Pons (tissue), 1 donor: ENCODE results near the gene HLA-DRB1.
"Not testable (repeated sequence)": the region's sequence is repeated elsewhere in the genome, so short reads cannot be mapped to it uniquely, and the experiment has no call there.

ENCODE experiments used
- DNase-seq: peaks from one replicate; pipeline ENCODE4 v3.0.0-alpha.2; 2016; ENCODE audit warnings: low spot score

Gene HLA-DRB1

DNA sequence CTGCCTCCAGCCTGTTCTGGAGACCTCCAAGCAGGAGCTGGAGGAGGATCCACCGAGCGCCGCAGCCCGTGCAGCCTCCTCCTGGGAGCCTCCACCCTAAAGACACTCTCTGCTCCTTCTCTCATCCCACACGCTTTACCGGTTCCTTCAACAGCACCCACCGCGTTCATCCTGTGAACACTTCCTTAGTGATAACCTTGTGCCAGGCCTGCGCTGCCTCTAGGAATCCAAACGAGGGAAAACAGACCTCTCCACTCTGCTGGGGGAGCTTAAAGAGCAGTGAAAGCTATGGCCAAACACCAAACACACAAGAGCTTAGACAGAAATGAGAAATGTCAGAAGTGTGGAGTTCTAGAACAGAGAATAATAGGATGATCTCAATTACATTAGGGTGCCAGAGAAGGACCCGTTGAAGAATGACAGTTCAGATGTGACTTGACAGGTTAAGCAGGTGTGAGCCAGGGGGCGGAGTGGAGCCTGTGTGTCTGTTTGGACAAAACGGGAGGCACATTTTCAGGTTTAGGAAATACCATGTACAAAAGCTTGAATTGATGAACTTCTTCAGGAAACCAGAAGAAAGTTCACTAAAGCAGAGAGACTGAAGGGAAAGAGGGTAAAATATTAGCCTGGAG is 31.1 kb downstream of the HLA-DRB1 start:
- no peak for DNase-seq

DNA sequence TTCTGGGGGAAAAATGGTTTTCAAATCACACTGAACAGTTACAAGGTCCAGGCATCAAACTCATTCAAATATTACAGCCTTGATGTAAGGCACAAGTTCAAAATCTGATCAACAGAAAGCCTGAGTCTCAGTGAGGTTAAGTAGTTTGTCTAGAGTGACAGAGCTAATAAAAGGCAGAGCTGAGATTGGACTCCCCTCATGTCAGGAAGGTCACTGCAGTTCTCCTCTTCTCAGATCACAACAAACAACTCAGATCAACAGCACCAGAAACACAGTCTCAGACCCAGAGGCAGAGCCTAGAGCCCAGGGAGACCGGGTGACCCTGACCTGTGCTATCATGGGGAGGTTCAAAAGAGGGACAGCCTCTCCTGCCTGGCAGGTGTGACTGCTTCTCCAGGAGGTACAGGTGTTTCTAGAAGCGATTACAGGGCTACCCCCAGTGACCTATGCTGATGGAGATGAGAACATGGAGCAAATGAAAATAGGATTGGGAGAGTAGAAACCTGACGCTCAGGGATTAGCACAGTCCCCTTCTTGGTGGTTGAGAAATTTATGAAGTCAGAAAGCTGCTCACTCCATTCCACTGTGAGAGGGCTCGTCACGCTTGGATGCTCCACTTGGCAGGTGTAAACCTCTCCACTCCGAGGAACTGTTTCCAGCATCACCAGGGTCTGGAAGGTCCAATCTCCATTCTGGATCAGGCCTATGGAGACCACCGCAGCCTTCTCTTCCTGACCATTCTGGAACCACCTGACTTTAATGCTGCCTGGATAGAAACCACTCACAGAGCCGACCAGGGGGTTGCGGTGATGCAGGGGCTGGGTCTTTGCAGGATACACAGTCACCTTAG is 35.3 kb downstream of the HLA-DRB1 start:
- DNase-seq, result no peak

DNA sequence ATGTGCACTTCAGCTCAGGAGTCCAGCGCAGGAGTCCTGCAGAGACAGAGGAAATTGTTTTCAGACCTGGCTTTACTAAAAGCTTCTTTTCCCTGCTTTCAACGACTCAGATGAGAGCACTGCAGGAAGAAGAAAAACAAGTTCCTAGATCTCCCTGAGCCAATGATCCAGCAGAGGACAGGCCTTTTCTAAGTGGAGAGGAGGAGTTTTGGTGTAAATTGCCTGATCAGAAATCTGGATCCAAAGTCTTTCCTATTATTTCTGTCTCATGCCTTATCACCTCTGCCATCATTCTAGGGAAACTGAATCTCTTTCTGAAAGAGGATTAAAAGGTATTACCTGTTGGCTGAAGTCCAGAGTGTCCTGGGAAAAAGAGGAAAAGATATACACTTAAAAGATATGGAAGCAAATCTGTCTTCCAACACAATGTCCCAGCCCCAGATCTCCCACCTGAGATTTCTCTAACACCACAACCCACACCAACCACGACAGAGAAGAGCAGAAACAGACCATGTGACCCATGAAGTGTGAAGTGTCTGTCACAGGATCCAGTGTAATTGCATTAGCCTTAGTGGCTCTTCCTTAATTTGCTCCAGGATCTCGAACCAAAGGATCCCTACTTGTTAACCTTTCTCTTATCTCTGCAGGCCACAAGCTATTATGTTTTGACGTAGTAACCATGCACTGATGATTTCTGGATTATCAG is 36.5 kb downstream of the HLA-DRB1 start:
- no peak for DNase-seq

DNA sequence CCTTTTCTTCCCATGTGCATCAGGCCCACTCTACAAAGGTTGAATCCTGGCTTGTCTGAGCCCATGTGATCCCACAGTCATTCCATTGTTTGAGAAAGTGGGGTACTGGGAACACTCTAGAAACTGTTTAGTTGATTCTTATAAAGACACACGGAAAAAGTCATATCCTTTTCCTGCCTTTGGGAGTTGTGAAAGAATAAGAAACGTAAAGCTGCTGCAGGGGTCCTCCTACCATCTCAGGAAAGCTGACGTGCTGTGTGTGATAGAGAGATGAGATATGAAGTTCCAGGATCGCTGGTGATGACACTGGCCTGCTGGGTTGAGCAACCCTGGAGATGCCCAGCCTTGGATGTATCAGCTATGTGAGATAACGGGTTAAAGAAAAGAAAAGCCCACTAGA is 38.2 kb downstream of the HLA-DRB1 start:
- no peak for DNase-seq

DNA sequence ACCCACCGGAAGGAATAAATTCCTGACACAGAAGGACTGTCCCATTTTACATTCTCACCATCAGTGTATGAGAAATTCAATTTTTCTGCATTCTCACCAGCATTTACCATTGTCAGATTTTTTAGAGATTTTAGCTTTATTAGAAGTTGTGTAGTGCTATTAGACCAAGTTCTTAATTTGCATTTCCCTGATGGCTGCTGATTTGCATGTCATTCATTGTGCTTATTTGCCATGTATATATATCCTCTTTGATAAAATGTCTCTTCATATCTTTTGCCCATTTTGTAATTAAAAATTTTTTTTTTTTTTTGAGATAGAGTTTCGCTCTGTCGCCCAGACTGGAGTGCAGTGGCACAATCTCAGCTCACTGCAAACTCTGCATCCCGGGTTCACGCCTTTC is 49.8 kb downstream of the HLA-DRB1 start:
- DNase-seq, result no peak

DNA sequence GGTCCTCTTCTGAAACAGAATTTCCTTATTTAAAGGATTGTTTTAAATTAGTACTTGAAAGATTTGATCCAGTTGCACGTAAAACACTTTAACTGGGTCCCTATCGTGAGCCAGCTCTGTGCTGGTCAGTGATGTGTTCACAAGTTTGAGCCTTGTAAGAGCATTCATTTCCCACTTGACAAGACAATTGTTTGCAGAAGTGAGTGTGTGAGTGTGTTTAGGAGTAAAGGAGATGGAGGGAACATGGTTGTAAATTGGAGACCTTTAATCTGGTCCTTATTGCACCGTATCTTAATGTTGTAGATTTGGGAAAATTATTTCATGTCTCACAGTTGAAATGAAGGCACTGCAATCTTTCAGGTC is 59.2 kb downstream of the HLA-DRB1 start:
- not testable (repeated sequence) for DNase-seq

DNA sequence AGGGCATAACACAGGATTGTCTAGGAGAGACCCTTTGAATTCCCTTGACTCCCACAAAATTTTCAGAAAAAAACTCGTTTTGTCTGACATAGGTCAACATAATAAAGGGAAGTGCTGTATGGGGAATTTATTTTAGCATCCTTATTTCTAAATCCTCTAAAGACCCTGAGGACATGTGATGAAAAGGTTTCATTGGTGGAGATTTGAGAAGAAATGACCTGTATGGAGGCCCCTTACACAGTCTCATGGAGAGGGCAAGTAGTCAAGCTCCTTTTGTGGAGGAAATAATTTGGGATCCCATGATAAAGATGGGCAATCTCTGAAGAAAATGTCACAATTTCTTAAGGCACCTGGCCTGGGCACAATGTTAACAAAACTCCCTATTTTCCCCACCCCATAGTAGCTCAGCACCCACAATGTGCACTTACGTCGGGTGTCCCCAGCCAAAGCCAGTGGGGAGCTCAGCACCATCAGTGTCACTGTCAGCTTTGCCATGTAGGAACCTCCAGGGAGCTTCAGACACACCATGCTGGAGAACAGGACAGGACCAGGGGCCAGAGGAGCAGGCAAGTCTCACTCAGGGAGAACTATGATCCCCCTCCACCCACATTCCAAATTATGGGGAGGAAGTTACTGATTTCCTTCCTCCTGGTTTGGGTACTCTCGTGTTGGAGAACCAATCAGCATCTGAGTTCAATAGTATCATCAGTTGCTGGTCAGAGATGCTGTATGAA is 59.8 kb downstream of the HLA-DRB1 start, which contains the start of gene HLA-DRB5:
HLA-DRB5 (minus strand) TSS at position 591 of the 734 bp plus-strand sequence; CDS start at position 528, 63 bp downstream.
- peak; percentile 55 for DNase-seq
